ENCODE results near the gene TBC1D22A.

- TF ChIP-seq EZH2phosphoT487 (IDR thresholded peaks at IDR 0.05; ENCODE audit: unreplicated experiment), result no peak
- no peak for TF ChIP-seq NANOG (IDR thresholded peaks at IDR 0.05; ENCODE audit: borderline replicate concordance)
- no peak for TF ChIP-seq CTCF (conservative IDR thresholded peaks at IDR 0.05; ENCODE audit: low read depth in 2 of 2)
Observed at GRCh38 chr22:46753360-46753759, 9.1 kb upstream of the TBC1D22A start.
